ENCODE measurements around the gene RALGPS1.

The RALGPS1 gene

GRCh38 chr9:127258606-127259471 is 344.3 kb downstream of the RALGPS1 start:
- DNase-seq (ENCODE audit: low spot score) = no peak

- DNase-seq (ENCODE audit: low spot score) = no peak
Observed at GRCh38 chr9:127262602-127263001, 348.0 kb downstream of the RALGPS1 start.

- DNase-seq (ENCODE audit: low spot score) = no peak
Observed at GRCh38 chr9:127263237-127263636, 348.7 kb downstream of the RALGPS1 start.

DNA sequence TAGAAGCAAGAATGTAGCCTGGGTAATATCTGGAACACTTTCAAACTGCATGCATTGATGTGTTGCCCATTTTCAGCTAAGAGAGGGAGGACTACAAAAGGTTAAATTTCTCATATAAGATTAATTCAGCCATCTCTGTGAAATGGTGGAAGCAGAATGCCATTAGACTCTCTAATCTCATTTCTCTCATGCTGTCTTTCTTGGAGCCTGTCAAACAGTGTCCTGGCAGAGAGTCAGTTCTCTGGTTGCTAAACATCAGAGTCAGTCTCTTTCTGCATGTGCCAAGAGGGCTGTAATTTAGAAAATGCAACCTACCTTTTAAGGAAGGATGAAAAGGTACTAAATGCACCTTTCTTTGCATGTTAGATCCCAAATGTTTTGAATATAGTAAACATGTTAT is 349.1 kb downstream of the RALGPS1 start:
- DNase-seq (ENCODE audit: low spot score) = no peak

GRCh38 chr9:127264462-127265219 is 350.1 kb downstream of the RALGPS1 start, which contains the start of gene GARNL3:
Gene GARNL3 (plus strand): TSS chr9:127264774. CDS start chr9:127264878, 104 bp downstream.
- no peak for DNase-seq (ENCODE audit: low spot score)

- DNase-seq (ENCODE audit: low spot score) = no peak
Observed at GRCh38 chr9:127267793-127268525, 353.4 kb downstream of the RALGPS1 start.

GRCh38 chr9:127269449-127269848 is 354.9 kb downstream of the RALGPS1 start:
- no peak for DNase-seq (ENCODE audit: low spot score)

All from NAMALWA (cell line).